H9 (cell line): Measurements from ENCODE around the gene UBE2Q2. TPM values are rescaled to one million over a fixed set of nuclear protein-coding genes. Genes with fewer than 3 reads are reported as not detected.

Source experiments
- DNase-seq: peaks from one replicate; pipeline ENCODE4 v3.0.0-alpha.2; 2017
- H2AFZ ChIP-seq: one replicate; pipeline ENCODE4 v1.6.1; 2013; ENCODE audit warnings: mild to moderate bottlenecking, low read length, control low read depth, moderate library complexity
- H2AK5ac ChIP-seq: 2 replicates; pipeline ENCODE4 v1.6.1; 2013; ENCODE audit warnings: low read length, control low read depth, mixed read lengths; ENCODE audit not compliant: insufficient read length
- H2BK120ac ChIP-seq: one replicate; pipeline ENCODE4 v1.6.1; 2013; ENCODE audit warnings: low read depth, mild to moderate bottlenecking, low read length, control low read depth, inconsistent platforms; ENCODE audit not compliant: poor library complexity, severe bottlenecking
- H2BK12ac ChIP-seq: 2 replicates; pipeline ENCODE4 v1.6.1; 2013; ENCODE audit warnings: low read length, control low read depth, mixed read lengths, low read depth; ENCODE audit not compliant: insufficient read length
- H2BK15ac ChIP-seq: 2 replicates; pipeline ENCODE4 v1.6.1; 2013; ENCODE audit warnings: low read depth, low read length, control low read depth
- H2BK20ac ChIP-seq: one replicate; pipeline ENCODE4 v1.6.1; 2013; ENCODE audit warnings: low read depth, mild to moderate bottlenecking, low read length, control low read depth, inconsistent platforms; ENCODE audit not compliant: poor library complexity, severe bottlenecking
- H2BK5ac ChIP-seq: 2 replicates; pipeline ENCODE4 v1.6.1; 2013; ENCODE audit warnings: low read length, control low read depth, mixed read lengths; ENCODE audit not compliant: insufficient read length
- H3K14ac ChIP-seq: 2 replicates; pipeline ENCODE4 v1.6.1; 2013; ENCODE audit warnings: low read length, control low read depth; ENCODE audit not compliant: insufficient read depth
- H3K18ac ChIP-seq: 2 replicates; pipeline ENCODE4 v1.6.1; 2013; ENCODE audit warnings: low read depth, mild to moderate bottlenecking, mixed read lengths, low read length, control low read depth; ENCODE audit not compliant: insufficient read length
- H3K23ac ChIP-seq: 2 replicates; pipeline ENCODE4 v1.6.1; 2013; ENCODE audit warnings: low read length, control low read depth, mixed read lengths, low read depth; ENCODE audit not compliant: insufficient read length
- H3K23me2 ChIP-seq: 2 replicates; pipeline ENCODE4 v1.6.1; 2013; ENCODE audit warnings: low read depth, mild to moderate bottlenecking, mixed read lengths, low read length, control low read depth; ENCODE audit not compliant: insufficient read length, poor library complexity, severe bottlenecking
- H3K27ac ChIP-seq: 2 replicates; pipeline ENCODE4 v1.5.1; 2013; ENCODE audit warnings: low read length, control low read depth, mixed read lengths, low read depth; ENCODE audit not compliant: insufficient read length
- H3K27me3 ChIP-seq: 2 replicates; pipeline ENCODE4 v1.6.1; 2013; ENCODE audit warnings: low read length, control low read depth, inconsistent platforms; ENCODE audit not compliant: insufficient read depth
- H3K4ac ChIP-seq: 2 replicates; pipeline ENCODE4 v1.6.1; 2013; ENCODE audit warnings: low read depth, mild to moderate bottlenecking, control low read depth, inconsistent platforms, low read length, moderate library complexity
- H3K4me1 ChIP-seq: 2 replicates; pipeline ENCODE4 v1.6.1; 2013; ENCODE audit warnings: low read length, control low read depth, inconsistent platforms; ENCODE audit not compliant: insufficient read depth
- H3K4me2 ChIP-seq: 2 replicates; pipeline ENCODE4 v1.6.1; 2013; ENCODE audit warnings: low read length, control low read depth, mixed read lengths; ENCODE audit not compliant: insufficient read length, insufficient read depth
- H3K56ac ChIP-seq: 2 replicates; pipeline ENCODE4 v1.6.1; 2013; ENCODE audit warnings: low read depth, mild to moderate bottlenecking, mixed read lengths, low read length, control low read depth; ENCODE audit not compliant: insufficient read length
- H3K79me1 ChIP-seq: 2 replicates; pipeline ENCODE4 v1.6.1; 2013; ENCODE audit warnings: low read depth, mild to moderate bottlenecking, moderate library complexity, low read length, control low read depth, inconsistent platforms; ENCODE audit not compliant: insufficient read depth, poor library complexity, severe bottlenecking
- H3K79me2 ChIP-seq: 2 replicates; pipeline ENCODE4 v1.6.1; 2013; ENCODE audit warnings: low read length, control low read depth, inconsistent platforms; ENCODE audit not compliant: insufficient read depth
- H3K9ac ChIP-seq: 2 replicates; pipeline ENCODE4 v1.6.1; 2013; ENCODE audit warnings: low read length, control low read depth, mixed read lengths; ENCODE audit not compliant: insufficient read length; ENCODE audit errors: extremely low read depth
- H3K9me3 ChIP-seq: one replicate; pipeline ENCODE4 v1.6.1; 2013; ENCODE audit warnings: low read depth, low read length, inconsistent platforms; ENCODE audit not compliant: control insufficient read depth
- H3T11ph ChIP-seq: one replicate; pipeline ENCODE4 v1.6.1; 2013; ENCODE audit warnings: mild to moderate bottlenecking, low read length, control low read depth, inconsistent platforms
- H4K20me1 ChIP-seq: one replicate; pipeline ENCODE4 v1.6.1; 2013; ENCODE audit not compliant: control insufficient read depth, insufficient read length, insufficient read depth
- H4K5ac ChIP-seq: 2 replicates; pipeline ENCODE4 v1.6.1; 2013; ENCODE audit warnings: low read depth, mild to moderate bottlenecking, mixed read lengths, low read length, control low read depth; ENCODE audit not compliant: insufficient read length
- H4K8ac ChIP-seq: replicated peaks from 2 replicates; pipeline ENCODE4 v1.6.1; 2013; ENCODE audit warnings: low read length, control low read depth, mixed read lengths, low read depth; ENCODE audit not compliant: insufficient read length
- H4K91ac ChIP-seq: 2 replicates; pipeline ENCODE4 v1.6.1; 2013; ENCODE audit warnings: low read depth, mild to moderate bottlenecking, moderate library complexity, mixed read lengths, low read length, control low read depth; ENCODE audit not compliant: insufficient read length
- H3K27ac Mint-ChIP-seq, 3 experiments: 2 replicates in 2 of 3; 3 replicates in 1 of 3; pipeline ENCODE4 v1.8.0; 2020 to 2021; ENCODE audit warnings: mixed read lengths in 3 of 3, mild to moderate bottlenecking in 1 of 3, moderate library complexity in 1 of 3
- H3K27me3 Mint-ChIP-seq: 2 replicates; pipeline ENCODE4 v1.8.0; 2021; ENCODE audit warnings: low read depth, mild to moderate bottlenecking, moderate library complexity, mixed read lengths
- H3K36me3 Mint-ChIP-seq, 3 experiments: 2 replicates in 2 of 3; 3 replicates in 1 of 3; pipeline ENCODE4 v1.8.0; 2020 to 2021; ENCODE audit warnings: low read depth in 3 of 3, mixed read lengths in 3 of 3; ENCODE audit not compliant: insufficient read depth in 1 of 3
- H3K4me1 Mint-ChIP-seq, 2 experiments: 2 replicates each; pipeline ENCODE4 v1.8.0; 2020; ENCODE audit warnings: mixed read lengths in 2 of 2
- H3K4me3 Mint-ChIP-seq, 2 experiments: 2 replicates in 1 of 2; 3 replicates in 1 of 2; pipeline ENCODE4 v1.8.0; 2020 to 2021; ENCODE audit warnings: mild to moderate bottlenecking in 2 of 2, mixed read lengths in 2 of 2, moderate library complexity in 1 of 2
- H3K9me3 Mint-ChIP-seq, 2 experiments: 2 replicates in 1 of 2; 3 replicates in 1 of 2; pipeline ENCODE4 v1.8.0; 2020; ENCODE audit warnings: mild to moderate bottlenecking in 2 of 2, mixed read lengths in 2 of 2, moderate library complexity in 1 of 2
- CTCF ChIP-seq: fragments of 200-600 bp; sonication (generic); conservative IDR thresholded peaks from 3 replicates; pipeline ENCODE4 v1.8.0; 2021; ENCODE audit warnings: antibody characterized with exemption, mild to moderate bottlenecking
- WGBS: extraction: QIAGEN DNeasy Blood & Tissue Kit; methylation state at CpG from one replicate; pipeline ENCODE4 v1.1.7; 2013; ENCODE audit warnings: missing lambda C conversion rate, low lambda C conversion rate, mixed read lengths; ENCODE audit not compliant: insufficient read length; ENCODE audit errors: extremely low coverage; 5-methylcytosine and 5-hydroxymethylcytosine counted together
- total RNA-seq: library from RNA; stranded (reverse); gene quantifications from 2 replicates; pipeline ENCODE4 v1.2.1, GENCODE V29; 2021

Gene UBE2Q2
- total RNA-seq, 1 experiment from 2014 or later: 29.6 TPM

- peak overlapping the region; percentile 84 for H3T11ph ChIP-seq
- Mint-ChIP-seq H3K27ac (peak overlapping the region in 2 of 3 experiments; percentile 94 to 95; a peak in 5 of 7 replicates), H3K4me1 (peaks cover 47 to 48% of the 10 kb centered on the region in 2 experiments), H3K4me3 (peak overlapping the region; percentile 89 to 90), H3K36me3 (peaks cover 6 to 27% (median 25%) of the 10 kb centered on the region in 3 experiments; a peak in 6 of 7 replicates), H3K27me3 (peaks cover 17% of the 10 kb centered on the region), H3K9me3 (no peaks in the 10 kb centered on the region; a peak in 2 of 5 replicates)
- H2BK20ac ChIP-seq: no peak overlapping the region
- H3K27me3 ChIP-seq: no peaks in the 10 kb centered on the region
- TF ChIP-seq CTCF: no peak
- H3K23ac ChIP-seq: no peak overlapping the region
- H3K56ac ChIP-seq: no peak overlapping the region
- no peak overlapping the region for H2BK5ac ChIP-seq
- H3K14ac ChIP-seq: peak overlapping the region; percentile 99
- WGBS: no CpG with 5 or more reads among the region's 77 CpGs
- peaks cover 6% of the 10 kb centered on the region for H3K79me1 ChIP-seq
- peak overlapping the region; percentile 63 for H4K8ac ChIP-seq
- peak overlapping the region; percentile 97 for H4K5ac ChIP-seq
- peak overlapping the region; percentile 63 for H2BK12ac ChIP-seq
- H3K23me2 ChIP-seq: peaks cover 14% of the 10 kb centered on the region
- no peak overlapping the region for H3K27ac ChIP-seq
- H2BK15ac ChIP-seq: no peak overlapping the region; the same call in 1 of the 2 replicates
- peaks cover 4% of the 10 kb centered on the region for H3K4me1 ChIP-seq
- peak overlapping the region; percentile 78; the same call in 1 of the 2 replicates for H3K4ac ChIP-seq
- H2AK5ac ChIP-seq: no peak overlapping the region
- peak overlapping the region; percentile 98 for H3K18ac ChIP-seq
- peak; percentile 45 for DNase-seq
- peak overlapping the region; percentile 96 for H4K91ac ChIP-seq
- no peaks in the 10 kb centered on the region for H3K9me3 ChIP-seq
- H3K9ac ChIP-seq: peak overlapping the region; percentile 94
- H3K4me2 ChIP-seq: peak overlapping the region; percentile 98
- H2BK120ac ChIP-seq: no peak overlapping the region
- H3K79me2 ChIP-seq: peaks cover 30% of the 10 kb centered on the region; the same call in 1 of the 2 replicates
- H4K20me1 ChIP-seq: no peaks in the 10 kb centered on the region
- H2AFZ ChIP-seq: no peak overlapping the region
These were observed 683 bp downstream of the UBE2Q2 start for GRCh38 chr15:75843678-75844581.
